ENCODE results near the gene GLRA2. TPM values are rescaled to one million over a fixed set of nuclear protein-coding genes. Genes with fewer than 3 reads are reported as not detected.

GLRA2 gene
- total and polyA plus RNA-seq, 2 of the 13 experiments (the other 11 are each of a cell fraction or from before 2014, with no cell fraction given), result not detected

- Histone ChIP-seq H4K20me1 (ENCODE audit: insufficient read depth, low read length) (no peaks in the 10 kb centered on the region), H3K4me2 (ENCODE audit: low read depth, low read length) (no peak overlapping the region), H3K4me1 (ENCODE audit: insufficient read depth, low read length) (no peaks in the 10 kb centered on the region), H2AFZ (ENCODE audit: low read length) (no peak overlapping the region), H3K27me3 (ENCODE audit: control insufficient read depth in 1 of 2, insufficient read depth in 2 of 2, low read length in 2 of 2) (no peaks in the 10 kb centered on the region), H3K4me3 (replicated peaks in 1 of 3; ENCODE audit: insufficient read depth in 1 of 3, low read depth in 2 of 3, low read length in 3 of 3) (no peak overlapping the region), H3K9ac (ENCODE audit: insufficient read depth, low read depth, low read length) (no peak overlapping the region), H3K79me2 (ENCODE audit: insufficient read depth, low read length) (no peaks in the 10 kb centered on the region), H3K36me3 (replicated peaks in 1 of 2; ENCODE audit: control insufficient read depth in 1 of 2, insufficient read depth in 2 of 2, low read length in 2 of 2) (no peaks in the 10 kb centered on the region), H3K27ac (ENCODE audit: extremely low read length, insufficient read depth, low read length) (no peak overlapping the region), H3K9me3 (ENCODE audit: low read length) (no peaks in the 10 kb centered on the region)
- CTCF ChIA-PET (ENCODE audit: low intra/inter-chr PET ratio, low total read pairs), result no interaction called here
- ATAC-seq (no peak), FAIRE-seq (no peak), DNase-seq (ENCODE audit: low spot score) (no peak)
- no TSS peak for BruUV-seq (replicated peaks)
- in situ Hi-C loops (cut with HindIII; ENCODE audit: extremely low pct_ligation_motif_present, low pct_unique_long_range_greater_than_20kb), result no loop called here
- intact Hi-C loops (cut with micrococcal nuclease; ENCODE audit: unreplicated experiment), result no loop called here
- TF ChIP-seq FOXP4 (CRISPR knock-in tag; IDR thresholded peaks at IDR 0.05) (no peak), DDIT3 (CRISPR knock-in tag; IDR thresholded peaks at IDR 0.05) (no peak)
- POLR2A ChIA-PET, result no interaction called here
Observed at GRCh38 chrX:14594521-14594920, 65.2 kb downstream of the GLRA2 start.

- no peak overlapping the region for H3K4me2 ChIP-seq (ENCODE audit: low read depth, low read length)
- TF ChIP-seq TEF (CRISPR knock-in tag; IDR thresholded peaks at IDR 0.05), result no peak
- no peak for TF ChIP-seq IRF2 (CRISPR knock-in tag; IDR thresholded peaks at IDR 0.05)
- TF ChIP-seq PHF21A (CRISPR knock-in tag; IDR thresholded peaks at IDR 0.05), result no peak
- TF ChIP-seq HNRNPK (IDR thresholded peaks at IDR 0.05; ENCODE audit: low read depth, low read length, poor library complexity, severe bottlenecking), result no peak
- no peak for TF ChIP-seq ZNF12 (CRISPR knock-in tag; IDR thresholded peaks at IDR 0.05)
- no peak for TF ChIP-seq DZIP1 (CRISPR knock-in tag; IDR thresholded peaks at IDR 0.05)
- TF ChIP-seq MTERF4 (CRISPR knock-in tag; IDR thresholded peaks at IDR 0.05), result no peak
- no peak for TF ChIP-seq NCOR1 (IDR thresholded peaks at IDR 0.05; ENCODE audit: borderline replicate concordance, low read length)
- TF ChIP-seq CREB1 (IDR thresholded peaks at IDR 0.05), result no peak
- no peak for TF ChIP-seq CREB1 (CRISPR knock-in tag; IDR thresholded peaks at IDR 0.05)
- no peak overlapping the region for H3K4me3 ChIP-seq (replicated peaks in 1 of 3; ENCODE audit: insufficient read depth in 1 of 3, low read depth in 2 of 3, low read length in 3 of 3)
- no peaks in the 10 kb centered on the region for H3K36me3 ChIP-seq (replicated peaks in 1 of 2; ENCODE audit: control insufficient read depth in 1 of 2, insufficient read depth in 2 of 2, low read length in 2 of 2)
- DNase-seq (ENCODE audit: low spot score) (no peak), FAIRE-seq (no peak), ATAC-seq (no peak)
- H3K79me2 ChIP-seq (ENCODE audit: insufficient read depth, low read length), result no peaks in the 10 kb centered on the region
- H3K27me3 ChIP-seq (ENCODE audit: control insufficient read depth in 1 of 2, insufficient read depth in 2 of 2, low read length in 2 of 2), result no peaks in the 10 kb centered on the region
- no peak overlapping the region for H3K9ac ChIP-seq (ENCODE audit: insufficient read depth, low read depth, low read length)
- H2AFZ ChIP-seq (ENCODE audit: low read length), result no peak overlapping the region
- no peaks in the 10 kb centered on the region for H3K9me3 ChIP-seq (ENCODE audit: low read length)
- no peaks in the 10 kb centered on the region for H3K4me1 ChIP-seq (ENCODE audit: insufficient read depth, low read length)
- H4K20me1 ChIP-seq (ENCODE audit: insufficient read depth, low read length), result no peaks in the 10 kb centered on the region
- POLR2A ChIA-PET, result no interaction called here
- no peak overlapping the region for H3K27ac ChIP-seq (ENCODE audit: extremely low read length, insufficient read depth, low read length)
- intact Hi-C loops (cut with micrococcal nuclease; ENCODE audit: unreplicated experiment) (no loop called here), in situ Hi-C loops (cut with HindIII; ENCODE audit: extremely low pct_ligation_motif_present, low pct_unique_long_range_greater_than_20kb) (no loop called here)
- CTCF ChIA-PET (ENCODE audit: low intra/inter-chr PET ratio, low total read pairs), result no interaction called here
- 51% methylated on average over 2 of the region's 3 CpGs for WGBS (ENCODE audit: low lambda C conversion rate)
- no TSS peak for BruUV-seq (replicated peaks)
Observed at GRCh38 chrX:14598330-14598729, 69.0 kb downstream of the GLRA2 start.
